H9 (cell line): Measurements from ENCODE around the gene NPC1L1. TPM values are rescaled to one million over a fixed set of nuclear protein-coding genes. Genes with fewer than 3 reads are reported as not detected.

Experiments
- DNase-seq: peaks from one replicate; pipeline ENCODE4 v3.0.0-alpha.2; 2017
- H2AFZ ChIP-seq: one replicate; pipeline ENCODE4 v1.6.1; 2013; ENCODE audit warnings: mild to moderate bottlenecking, low read length, control low read depth, moderate library complexity
- H2AK5ac ChIP-seq: 2 replicates; pipeline ENCODE4 v1.6.1; 2013; ENCODE audit warnings: low read length, control low read depth, mixed read lengths; ENCODE audit not compliant: insufficient read length
- H2BK120ac ChIP-seq: one replicate; pipeline ENCODE4 v1.6.1; 2013; ENCODE audit warnings: low read depth, mild to moderate bottlenecking, low read length, control low read depth, inconsistent platforms; ENCODE audit not compliant: poor library complexity, severe bottlenecking
- H2BK12ac ChIP-seq: 2 replicates; pipeline ENCODE4 v1.6.1; 2013; ENCODE audit warnings: low read length, control low read depth, mixed read lengths, low read depth; ENCODE audit not compliant: insufficient read length
- H2BK15ac ChIP-seq: 2 replicates; pipeline ENCODE4 v1.6.1; 2013; ENCODE audit warnings: low read depth, low read length, control low read depth
- H2BK20ac ChIP-seq: one replicate; pipeline ENCODE4 v1.6.1; 2013; ENCODE audit warnings: low read depth, mild to moderate bottlenecking, low read length, control low read depth, inconsistent platforms; ENCODE audit not compliant: poor library complexity, severe bottlenecking
- H2BK5ac ChIP-seq: 2 replicates; pipeline ENCODE4 v1.6.1; 2013; ENCODE audit warnings: low read length, control low read depth, mixed read lengths; ENCODE audit not compliant: insufficient read length
- H3K14ac ChIP-seq: 2 replicates; pipeline ENCODE4 v1.6.1; 2013; ENCODE audit warnings: low read length, control low read depth; ENCODE audit not compliant: insufficient read depth
- H3K18ac ChIP-seq: 2 replicates; pipeline ENCODE4 v1.6.1; 2013; ENCODE audit warnings: low read depth, mild to moderate bottlenecking, mixed read lengths, low read length, control low read depth; ENCODE audit not compliant: insufficient read length
- H3K23ac ChIP-seq: 2 replicates; pipeline ENCODE4 v1.6.1; 2013; ENCODE audit warnings: low read length, control low read depth, mixed read lengths, low read depth; ENCODE audit not compliant: insufficient read length
- H3K23me2 ChIP-seq: 2 replicates; pipeline ENCODE4 v1.6.1; 2013; ENCODE audit warnings: low read depth, mild to moderate bottlenecking, mixed read lengths, low read length, control low read depth; ENCODE audit not compliant: insufficient read length, poor library complexity, severe bottlenecking
- H3K27ac ChIP-seq: 2 replicates; pipeline ENCODE4 v1.5.1; 2013; ENCODE audit warnings: low read length, control low read depth, mixed read lengths, low read depth; ENCODE audit not compliant: insufficient read length
- H3K27me3 ChIP-seq: 2 replicates; pipeline ENCODE4 v1.6.1; 2013; ENCODE audit warnings: low read length, control low read depth, inconsistent platforms; ENCODE audit not compliant: insufficient read depth
- H3K4ac ChIP-seq: 2 replicates; pipeline ENCODE4 v1.6.1; 2013; ENCODE audit warnings: low read depth, mild to moderate bottlenecking, control low read depth, inconsistent platforms, low read length, moderate library complexity
- H3K4me1 ChIP-seq: 2 replicates; pipeline ENCODE4 v1.6.1; 2013; ENCODE audit warnings: low read length, control low read depth, inconsistent platforms; ENCODE audit not compliant: insufficient read depth
- H3K4me2 ChIP-seq: 2 replicates; pipeline ENCODE4 v1.6.1; 2013; ENCODE audit warnings: low read length, control low read depth, mixed read lengths; ENCODE audit not compliant: insufficient read length, insufficient read depth
- H3K56ac ChIP-seq: 2 replicates; pipeline ENCODE4 v1.6.1; 2013; ENCODE audit warnings: low read depth, mild to moderate bottlenecking, mixed read lengths, low read length, control low read depth; ENCODE audit not compliant: insufficient read length
- H3K79me1 ChIP-seq: 2 replicates; pipeline ENCODE4 v1.6.1; 2013; ENCODE audit warnings: low read depth, mild to moderate bottlenecking, moderate library complexity, low read length, control low read depth, inconsistent platforms; ENCODE audit not compliant: insufficient read depth, poor library complexity, severe bottlenecking
- H3K79me2 ChIP-seq: 2 replicates; pipeline ENCODE4 v1.6.1; 2013; ENCODE audit warnings: low read length, control low read depth, inconsistent platforms; ENCODE audit not compliant: insufficient read depth
- H3K9ac ChIP-seq: 2 replicates; pipeline ENCODE4 v1.6.1; 2013; ENCODE audit warnings: low read length, control low read depth, mixed read lengths; ENCODE audit not compliant: insufficient read length; ENCODE audit errors: extremely low read depth
- H3K9me3 ChIP-seq: one replicate; pipeline ENCODE4 v1.6.1; 2013; ENCODE audit warnings: low read depth, low read length, inconsistent platforms; ENCODE audit not compliant: control insufficient read depth
- H3T11ph ChIP-seq: one replicate; pipeline ENCODE4 v1.6.1; 2013; ENCODE audit warnings: mild to moderate bottlenecking, low read length, control low read depth, inconsistent platforms
- H4K20me1 ChIP-seq: one replicate; pipeline ENCODE4 v1.6.1; 2013; ENCODE audit not compliant: control insufficient read depth, insufficient read length, insufficient read depth
- H4K5ac ChIP-seq: 2 replicates; pipeline ENCODE4 v1.6.1; 2013; ENCODE audit warnings: low read depth, mild to moderate bottlenecking, mixed read lengths, low read length, control low read depth; ENCODE audit not compliant: insufficient read length
- H4K8ac ChIP-seq: replicated peaks from 2 replicates; pipeline ENCODE4 v1.6.1; 2013; ENCODE audit warnings: low read length, control low read depth, mixed read lengths, low read depth; ENCODE audit not compliant: insufficient read length
- H4K91ac ChIP-seq: 2 replicates; pipeline ENCODE4 v1.6.1; 2013; ENCODE audit warnings: low read depth, mild to moderate bottlenecking, moderate library complexity, mixed read lengths, low read length, control low read depth; ENCODE audit not compliant: insufficient read length
- H3K27ac Mint-ChIP-seq, 3 experiments: 2 replicates in 2 of 3; 3 replicates in 1 of 3; pipeline ENCODE4 v1.8.0; 2020 to 2021; ENCODE audit warnings: mixed read lengths in 3 of 3, mild to moderate bottlenecking in 1 of 3, moderate library complexity in 1 of 3
- H3K27me3 Mint-ChIP-seq: 2 replicates; pipeline ENCODE4 v1.8.0; 2021; ENCODE audit warnings: low read depth, mild to moderate bottlenecking, moderate library complexity, mixed read lengths
- H3K36me3 Mint-ChIP-seq, 3 experiments: 2 replicates in 2 of 3; 3 replicates in 1 of 3; pipeline ENCODE4 v1.8.0; 2020 to 2021; ENCODE audit warnings: low read depth in 3 of 3, mixed read lengths in 3 of 3; ENCODE audit not compliant: insufficient read depth in 1 of 3
- H3K4me1 Mint-ChIP-seq, 2 experiments: 2 replicates each; pipeline ENCODE4 v1.8.0; 2020; ENCODE audit warnings: mixed read lengths in 2 of 2
- H3K4me3 Mint-ChIP-seq, 2 experiments: 2 replicates in 1 of 2; 3 replicates in 1 of 2; pipeline ENCODE4 v1.8.0; 2020 to 2021; ENCODE audit warnings: mild to moderate bottlenecking in 2 of 2, mixed read lengths in 2 of 2, moderate library complexity in 1 of 2
- H3K9me3 Mint-ChIP-seq, 2 experiments: 2 replicates in 1 of 2; 3 replicates in 1 of 2; pipeline ENCODE4 v1.8.0; 2020; ENCODE audit warnings: mild to moderate bottlenecking in 2 of 2, mixed read lengths in 2 of 2, moderate library complexity in 1 of 2
- WGBS: extraction: QIAGEN DNeasy Blood & Tissue Kit; methylation state at CpG from one replicate; pipeline ENCODE4 v1.1.7; 2013; ENCODE audit warnings: missing lambda C conversion rate, low lambda C conversion rate, mixed read lengths; ENCODE audit not compliant: insufficient read length; ENCODE audit errors: extremely low coverage; 5-methylcytosine and 5-hydroxymethylcytosine counted together
- total RNA-seq: library from RNA; stranded (reverse); gene quantifications from 2 replicates; pipeline ENCODE4 v1.2.1, GENCODE V29; 2021
- TF ChIP-seq, protein P1 (sequence below): fragments of 200-600 bp; sonication (generic); conservative IDR thresholded peaks from 3 replicates; pipeline ENCODE4 v1.8.0; 2021; ENCODE audit warnings: antibody characterized with exemption, mild to moderate bottlenecking

NPC1L1 gene
- total RNA-seq, 1 experiment from 2014 or later = 0.11 TPM

DNA sequence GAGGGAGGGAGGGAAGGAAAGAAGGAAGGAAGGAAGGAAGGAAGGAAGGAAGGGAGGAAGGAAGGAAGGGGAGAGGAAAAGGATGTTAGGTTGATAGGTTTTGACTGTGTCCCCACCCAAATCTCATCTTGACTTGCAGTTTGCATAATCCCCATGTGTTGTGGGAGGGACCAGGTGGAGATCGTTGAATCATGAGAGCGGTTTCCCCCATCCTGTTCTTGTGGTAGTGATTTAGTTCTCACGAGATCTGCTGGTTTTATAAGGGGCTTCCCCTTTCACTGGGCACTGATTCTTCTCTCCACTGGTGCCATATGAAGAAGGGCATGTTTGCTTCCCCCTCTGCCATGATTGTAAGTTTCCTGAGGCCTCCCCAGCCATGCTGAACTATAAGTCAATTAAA is 35.5 kb downstream of the NPC1L1 start:
- Histone ChIP-seq H3K27ac (no peak overlapping the region), H3K4me2 (no peak overlapping the region), H3K23ac (no peak overlapping the region), H3K14ac (no peak overlapping the region), H2BK5ac (no peak overlapping the region), H3K79me1 (no peaks in the 10 kb centered on the region), H2BK20ac (no peak overlapping the region), H3K4me1 (no peaks in the 10 kb centered on the region), H3K18ac (no peak overlapping the region), H3K9me3 (no peaks in the 10 kb centered on the region), H4K8ac (no peak overlapping the region), H3K79me2 (no peaks in the 10 kb centered on the region), H3K27me3 (no peaks in the 10 kb centered on the region), H4K91ac (no peak overlapping the region), H2AK5ac (no peak overlapping the region), H4K20me1 (no peaks in the 10 kb centered on the region), H3K9ac (no peak overlapping the region), H2BK15ac (no peak overlapping the region), H3K23me2 (no peaks in the 10 kb centered on the region), H2AFZ (no peak overlapping the region), H3K4ac (no peak overlapping the region), H2BK12ac (no peak overlapping the region), H4K5ac (no peak overlapping the region), H3K56ac (no peak overlapping the region), H3T11ph (no peak overlapping the region), H2BK120ac (no peak overlapping the region)
- Mint-ChIP-seq H3K27ac (no peak overlapping the region), H3K4me1 (no peaks in the 10 kb centered on the region), H3K9me3 (peaks cover 16 to 18% of the 10 kb centered on the region in 2 experiments), H3K4me3 (no peak overlapping the region), H3K36me3 (peaks cover 0 to 5% (median 3%) of the 10 kb centered on the region in 3 experiments; a peak in 3 of 7 replicates), H3K27me3 (peaks cover 23% of the 10 kb centered on the region)
- TF ChIP-seq, protein P1, sequence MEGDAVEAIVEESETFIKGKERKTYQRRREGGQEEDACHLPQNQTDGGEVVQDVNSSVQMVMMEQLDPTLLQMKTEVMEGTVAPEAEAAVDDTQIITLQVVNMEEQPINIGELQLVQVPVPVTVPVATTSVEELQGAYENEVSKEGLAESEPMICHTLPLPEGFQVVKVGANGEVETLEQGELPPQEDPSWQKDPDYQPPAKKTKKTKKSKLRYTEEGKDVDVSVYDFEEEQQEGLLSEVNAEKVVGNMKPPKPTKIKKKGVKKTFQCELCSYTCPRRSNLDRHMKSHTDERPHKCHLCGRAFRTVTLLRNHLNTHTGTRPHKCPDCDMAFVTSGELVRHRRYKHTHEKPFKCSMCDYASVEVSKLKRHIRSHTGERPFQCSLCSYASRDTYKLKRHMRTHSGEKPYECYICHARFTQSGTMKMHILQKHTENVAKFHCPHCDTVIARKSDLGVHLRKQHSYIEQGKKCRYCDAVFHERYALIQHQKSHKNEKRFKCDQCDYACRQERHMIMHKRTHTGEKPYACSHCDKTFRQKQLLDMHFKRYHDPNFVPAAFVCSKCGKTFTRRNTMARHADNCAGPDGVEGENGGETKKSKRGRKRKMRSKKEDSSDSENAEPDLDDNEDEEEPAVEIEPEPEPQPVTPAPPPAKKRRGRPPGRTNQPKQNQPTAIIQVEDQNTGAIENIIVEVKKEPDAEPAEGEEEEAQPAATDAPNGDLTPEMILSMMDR = no peak
- no CpG with 5 or more reads among the region's 3 CpGs for WGBS
- DNase-seq = no peak
